SK-N-MC (cell line): ENCODE results near the gene MMEL1.

Experiments
- DNase-seq: peaks from one replicate; pipeline ENCODE4 v3.0.0-alpha.2; 2011; ENCODE audit warnings: low read depth, low spot score
- H3K27ac ChIP-seq: fragments of 200-600 bp; sonication (generic); 2 replicates; pipeline ENCODE4 v1.5.1; 2016; ENCODE audit warnings: mixed run types
- H3K36me3 ChIP-seq: fragments of 200-600 bp; sonication (generic); 2 replicates; pipeline ENCODE4 v1.6.1; 2017; ENCODE audit warnings: antibody characterized with exemption, low read length, mixed read lengths; ENCODE audit not compliant: insufficient read depth
- H3K4me3 ChIP-seq: fragments of 200-600 bp; sonication (generic); 2 replicates; pipeline ENCODE4 v1.5.1; 2016
- H3K9ac ChIP-seq: fragments of 200-600 bp; sonication (generic); 2 replicates; pipeline ENCODE4 v1.8.0; 2017; ENCODE audit warnings: mixed run types, mixed read lengths; ENCODE audit not compliant: insufficient read length
- H3K9me3 ChIP-seq: fragments of 200-600 bp; sonication (generic); 2 replicates; pipeline ENCODE4 v1.6.1; 2017; ENCODE audit warnings: low read depth, mild to moderate bottlenecking, antibody characterized with exemption, low read length, moderate library complexity, mixed read lengths
- EZH2 ChIP-seq: fragments of 200-600 bp; sonication (generic); IDR thresholded peaks from one replicate; pipeline ENCODE4 v1.6.1; 2017; ENCODE audit warnings: antibody characterized with exemption
- FOXP2 ChIP-seq: optimal IDR thresholded peaks from 2 replicates; pipeline ENCODE3; 2011; ENCODE audit warnings: mild to moderate bottlenecking, moderate library complexity; ENCODE audit not compliant: insufficient read depth; ENCODE audit errors: extremely low read length, control extremely low read depth
- POLR2AphosphoS5 ChIP-seq: IDR thresholded peaks from 2 replicates; pipeline ENCODE4 v1.6.1; 2012; ENCODE audit warnings: mild to moderate bottlenecking, low read depth, low read length, borderline replicate concordance

Gene MMEL1

DNA sequence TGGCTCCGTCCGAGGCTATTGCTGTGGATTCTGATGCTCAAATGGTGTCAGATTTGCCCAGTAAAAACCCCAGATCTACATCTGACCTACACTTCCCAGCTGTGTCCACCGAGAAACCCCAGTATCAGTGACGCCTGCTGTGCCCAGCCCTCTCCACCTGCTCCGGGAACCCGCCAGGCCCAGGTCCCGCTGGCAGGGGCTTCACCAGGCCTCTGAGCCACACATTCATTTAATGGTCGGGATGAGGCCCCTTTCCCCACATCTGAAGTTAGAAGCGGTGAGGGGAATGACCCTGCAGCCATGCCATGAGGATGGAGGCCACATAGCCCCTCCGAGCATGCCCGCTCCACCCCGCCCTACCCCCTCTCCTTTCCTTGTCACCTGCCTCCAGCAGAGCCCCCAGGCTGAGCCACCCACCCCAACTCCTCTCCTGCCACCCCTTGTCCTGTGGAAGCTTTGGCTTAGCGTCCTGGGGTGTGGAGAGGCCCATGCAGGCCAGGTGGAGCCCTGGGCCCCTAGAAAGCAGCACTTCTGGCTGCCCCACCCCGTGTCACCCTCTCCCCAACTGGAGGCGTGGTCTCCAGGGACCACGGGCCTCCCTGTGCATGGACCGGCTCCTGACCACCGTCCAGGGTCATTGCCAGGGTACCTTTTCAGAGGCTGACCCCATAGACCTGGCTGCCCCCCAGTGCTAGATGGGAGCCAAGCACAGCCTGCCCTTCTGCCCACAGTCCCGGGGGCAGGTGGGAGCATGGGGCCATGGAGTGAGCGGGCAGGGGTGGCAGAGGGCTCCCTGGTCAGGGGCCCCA is 68.6 kb downstream of the MMEL1 start:
- Histone ChIP-seq H3K36me3 (no peaks in the 10 kb centered on the region), H3K9ac (no peak overlapping the region), H3K9me3 (no peaks in the 10 kb centered on the region), H3K4me3 (no peak overlapping the region), H3K27ac (no peak overlapping the region)
- TF ChIP-seq FOXP2: no peak
- no peak for TF ChIP-seq POLR2AphosphoS5
- no peak for TF ChIP-seq EZH2
- no peak for DNase-seq

- H3K36me3 ChIP-seq: no peaks in the 10 kb centered on the region
- H3K9me3 ChIP-seq: no peaks in the 10 kb centered on the region
- no peak overlapping the region for H3K4me3 ChIP-seq
- TF ChIP-seq FOXP2 (no peak), EZH2 (no peak), POLR2AphosphoS5 (no peak)
- H3K27ac ChIP-seq: no peak overlapping the region
- H3K9ac ChIP-seq: no peak overlapping the region
- DNase-seq: no peak
These were observed 69.6 kb downstream of the MMEL1 start for GRCh38 chr1:2563205-2563604.

GRCh38 chr1:2561898-2562895 is 70.6 kb downstream of the MMEL1 start:
- no peaks in the 10 kb centered on the region for H3K36me3 ChIP-seq
- H3K27ac ChIP-seq: no peak overlapping the region
- H3K4me3 ChIP-seq: no peak overlapping the region
- H3K9ac ChIP-seq: no peak overlapping the region
- TF ChIP-seq POLR2AphosphoS5: no peak
- no peak for TF ChIP-seq EZH2
- TF ChIP-seq FOXP2: no peak
- no peak for DNase-seq
- no peaks in the 10 kb centered on the region for H3K9me3 ChIP-seq

- no peak overlapping the region for H3K4me3 ChIP-seq
- no peak for TF ChIP-seq EZH2
- TF ChIP-seq POLR2AphosphoS5: no peak
- TF ChIP-seq FOXP2: no peak
- H3K27ac ChIP-seq: no peak overlapping the region
- no peaks in the 10 kb centered on the region for H3K9me3 ChIP-seq
- no peaks in the 10 kb centered on the region for H3K36me3 ChIP-seq
- DNase-seq: no peak
- H3K9ac ChIP-seq: no peak overlapping the region
These were observed 71.4 kb downstream of the MMEL1 start for GRCh38 chr1:2561446-2561845.

GRCh38 chr1:2560299-2561073 is 72.3 kb downstream of the MMEL1 start:
- no peak overlapping the region for H3K9ac ChIP-seq
- H3K36me3 ChIP-seq: no peaks in the 10 kb centered on the region
- no peak overlapping the region for H3K27ac ChIP-seq
- no peak overlapping the region for H3K4me3 ChIP-seq
- DNase-seq: no peak
- H3K9me3 ChIP-seq: no peaks in the 10 kb centered on the region
- no peak for TF ChIP-seq EZH2
- no peak for TF ChIP-seq FOXP2
- TF ChIP-seq POLR2AphosphoS5: no peak

DNA sequence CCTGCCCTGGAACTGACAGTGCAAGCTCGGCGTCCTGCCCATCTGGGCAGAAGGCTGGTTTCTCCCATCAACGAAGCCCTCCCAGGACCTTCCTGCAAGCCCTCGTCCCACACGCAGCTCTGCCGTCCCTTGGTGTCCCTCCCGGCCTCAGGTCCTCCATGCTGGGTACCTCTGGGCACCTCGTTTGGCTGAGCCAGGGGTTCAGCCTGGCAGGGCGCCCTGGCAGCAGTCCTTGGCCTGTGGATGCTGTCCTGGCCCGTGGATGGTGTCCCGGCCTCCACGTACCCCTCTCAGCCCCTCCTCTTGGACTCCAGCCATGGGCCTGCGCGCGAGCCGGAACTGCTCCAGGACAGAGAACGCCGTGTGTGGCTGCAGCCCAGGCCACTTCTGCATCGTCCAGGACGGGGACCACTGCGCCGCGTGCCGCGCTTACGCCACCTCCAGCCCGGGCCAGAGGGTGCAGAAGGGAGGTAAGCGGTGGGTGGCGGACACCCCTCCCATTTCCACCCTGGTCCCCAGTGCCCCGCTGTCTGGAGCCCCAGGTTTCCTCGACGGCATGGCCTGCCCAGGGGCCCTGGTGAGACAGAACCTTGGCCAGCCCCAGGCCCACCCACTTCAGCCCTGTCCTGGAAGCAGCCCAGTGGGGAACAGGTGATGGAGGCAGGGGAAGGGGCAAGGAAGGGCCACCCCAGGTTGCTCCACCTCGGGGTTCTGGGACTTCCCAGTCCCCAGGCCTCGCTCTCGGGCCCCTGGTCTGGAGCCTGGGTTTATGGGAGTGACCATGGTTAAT is 73.1 kb downstream of the MMEL1 start:
- Histone ChIP-seq H3K36me3 (no peaks in the 10 kb centered on the region), H3K4me3 (no peak overlapping the region), H3K27ac (no peak overlapping the region), H3K9ac (no peak overlapping the region), H3K9me3 (no peaks in the 10 kb centered on the region)
- TF ChIP-seq EZH2 (no peak), POLR2AphosphoS5 (no peak), FOXP2 (no peak)
- DNase-seq: no peak

DNA sequence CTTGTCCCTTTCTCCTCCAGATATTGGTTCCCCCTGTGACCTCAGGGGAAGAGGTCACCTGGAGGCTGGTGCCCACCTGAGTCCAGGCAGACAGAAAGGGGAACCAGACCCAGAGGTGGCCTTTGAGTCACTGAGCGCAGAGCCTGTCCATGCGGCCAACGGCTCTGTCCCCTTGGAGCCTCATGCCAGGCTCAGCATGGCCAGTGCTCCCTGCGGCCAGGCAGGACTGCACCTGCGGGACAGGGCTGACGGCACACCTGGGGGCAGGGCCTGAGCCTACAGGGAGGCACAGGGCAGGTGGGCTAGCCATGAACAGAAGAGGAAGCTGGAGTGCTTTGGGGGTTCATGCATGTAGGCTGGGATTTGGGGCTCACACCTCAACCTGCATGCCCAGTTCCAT is 74.0 kb downstream of the MMEL1 start:
- H3K27ac ChIP-seq: no peak overlapping the region
- no peak overlapping the region for H3K4me3 ChIP-seq
- no peak for DNase-seq
- no peak overlapping the region for H3K9ac ChIP-seq
- TF ChIP-seq FOXP2 (no peak), POLR2AphosphoS5 (no peak), EZH2 (no peak)
- no peaks in the 10 kb centered on the region for H3K9me3 ChIP-seq
- H3K36me3 ChIP-seq: no peaks in the 10 kb centered on the region

- no peak overlapping the region for H3K4me3 ChIP-seq
- no peaks in the 10 kb centered on the region for H3K36me3 ChIP-seq
- no peak overlapping the region for H3K27ac ChIP-seq
- no peak for DNase-seq
- no peaks in the 10 kb centered on the region for H3K9me3 ChIP-seq
- H3K9ac ChIP-seq: no peak overlapping the region
- TF ChIP-seq EZH2 (no peak), POLR2AphosphoS5 (no peak), FOXP2 (no peak)
These were observed 74.4 kb downstream of the MMEL1 start for GRCh38 chr1:2558420-2558819.
